Measurements from ENCODE around the gene SLX9.

- TF ChIP-seq EZH2phosphoT487 (IDR thresholded peaks at IDR 0.05; ENCODE audit: borderline replicate concordance, low read depth, low read length) = no peak
- TF ChIP-seq CTCF (conservative IDR thresholded peaks at IDR 0.05; ENCODE audit: low read length) = no peak
These were observed 11.5 kb downstream of the SLX9 start for GRCh38 chr21:44951186-44951915.
